H1 (cell line): ENCODE data around the gene SNX6. TPM values are rescaled to one million over a fixed set of nuclear protein-coding genes. Genes with fewer than 3 reads are reported as not detected.

Source experiments
- CTCF ChIA-PET: fragments of 300-600 bp; sonication (Branson Sonifier 250); formaldehyde crosslinking; loops from one replicate; lab custom pipeline; 2021; ENCODE audit not compliant: partially characterized antibody; lab: Charles Lee
- POLR2A ChIA-PET: fragments of 300-600 bp; sonication (Branson Sonifier 250); formaldehyde crosslinking; loops from one replicate; lab custom pipeline; 2021; ENCODE audit warnings: inconsistent platforms; ENCODE audit not compliant: partially characterized antibody; lab: Charles Lee
- DNase-seq, 2 experiments: peaks; one replicate each; pipeline versions ENCODE4 v3.0.0 to v3.0.0-alpha.2; 2010 to 2022; ENCODE audit warnings: low spot score in 2 of 2, low read depth in 1 of 2, mixed read lengths in 1 of 2
- FAIRE-seq: peaks from 2 replicates; lab custom pipeline; 2011; peaks lifted over from hg19 to GRCh38; lab: Jason Lieb, UNC
- H2AFZ ChIP-seq: 2 replicates; pipeline ENCODE4 v1.8.1; 2012; ENCODE audit warnings: low read length, inconsistent platforms
- H2AK5ac ChIP-seq: 2 replicates; pipeline ENCODE4 v1.6.1; 2013; ENCODE audit warnings: low read depth, low read length
- H2BK120ac ChIP-seq: replicated peaks from 2 replicates; pipeline ENCODE3; 2013; ENCODE audit warnings: low read depth, low read length, inconsistent platforms
- H2BK12ac ChIP-seq: 2 replicates; pipeline ENCODE4 v1.6.1; 2013; ENCODE audit warnings: low read depth, low read length
- H2BK15ac ChIP-seq: 2 replicates; pipeline ENCODE4 v1.6.1; 2013; ENCODE audit warnings: low read length
- H2BK20ac ChIP-seq: 2 replicates; pipeline ENCODE4 v1.6.1; 2013; ENCODE audit warnings: low read length
- H2BK5ac ChIP-seq: 2 replicates; pipeline ENCODE4 v1.6.1; 2013; ENCODE audit warnings: low read depth, low read length
- H3K14ac ChIP-seq: 2 replicates; pipeline ENCODE4 v1.6.1; 2013; ENCODE audit warnings: inconsistent platforms; ENCODE audit not compliant: insufficient read length
- H3K18ac ChIP-seq: 2 replicates; pipeline ENCODE4 v1.6.1; 2013; ENCODE audit warnings: low read length; ENCODE audit errors: extremely low read depth
- H3K23ac ChIP-seq: 2 replicates; pipeline ENCODE4 v1.6.1; 2013; ENCODE audit warnings: inconsistent platforms; ENCODE audit not compliant: insufficient read length
- H3K23me2 ChIP-seq: 2 replicates; pipeline ENCODE4 v1.6.1; 2013; ENCODE audit warnings: low read depth, low read length
- H3K27ac ChIP-seq: 2 replicates; pipeline ENCODE4 v1.6.1; 2011; ENCODE audit warnings: low read depth, low read length, inconsistent platforms
- H3K27me3 ChIP-seq, 4 experiments: replicated peaks in 1 of 4; 1 replicate in 1 of 4; 2 replicates in 3 of 4; pipeline versions ENCODE4 v1.6.1 to v1.8.1; 2011 to 2013; ENCODE audit warnings: low read length in 3 of 4, mild to moderate bottlenecking in 3 of 4, inconsistent platforms in 2 of 4, mixed read lengths in 2 of 4, moderate library complexity in 1 of 4; ENCODE audit not compliant: control insufficient read depth in 3 of 4, insufficient read depth in 3 of 4; ENCODE audit errors: extremely low read depth in 1 of 4
- H3K36me3 ChIP-seq, 4 experiments: 2 replicates each; pipeline versions ENCODE4 v1.6.1 to v1.8.1; 2011 to 2013; ENCODE audit warnings: mild to moderate bottlenecking in 4 of 4, low read length in 3 of 4, moderate library complexity in 2 of 4, control low read depth in 1 of 4, inconsistent platforms in 1 of 4; ENCODE audit not compliant: insufficient read depth in 4 of 4, control insufficient read depth in 2 of 4
- H3K4ac ChIP-seq: replicated peaks from 2 replicates; pipeline ENCODE3; 2013; ENCODE audit warnings: low read length, low read depth, mixed read lengths, inconsistent platforms; ENCODE audit not compliant: insufficient read length
- H3K4me1 ChIP-seq, 4 experiments: replicated peaks in 1 of 4; 1 replicate in 1 of 4; 2 replicates in 3 of 4; pipeline versions ENCODE4 v1.6.1 to v1.8.1; 2011 to 2013; ENCODE audit warnings: low read length in 3 of 4, inconsistent platforms in 2 of 4, mixed read lengths in 1 of 4; ENCODE audit not compliant: insufficient read depth in 4 of 4, control insufficient read depth in 3 of 4
- H3K4me2 ChIP-seq, 2 experiments: 2 replicates each; pipeline versions ENCODE4 v1.6.1 to v1.8.1; 2011 to 2013; ENCODE audit warnings: low read depth in 2 of 2, low read length in 2 of 2, control low read depth in 1 of 2, inconsistent platforms in 1 of 2, mild to moderate bottlenecking in 1 of 2; ENCODE audit not compliant: insufficient read depth in 1 of 2
- H3K4me3 ChIP-seq, 4 experiments: fragments of 200-600, 300-600 bp in 1 of 4; sonication (generic), shearing (Covaris generic), sonication (Bioruptor Twin) in 1 of 4; 2 replicates each; pipeline versions ENCODE4 v1.5.1 to v1.8.1; 2011 to 2016; ENCODE audit warnings: low read length in 4 of 4, low read depth in 3 of 4, control low read depth in 2 of 4, inconsistent platforms in 2 of 4, mild to moderate bottlenecking in 2 of 4, mixed read lengths in 1 of 4, moderate library complexity in 1 of 4; ENCODE audit not compliant: insufficient read depth in 2 of 4; ENCODE audit errors: extremely low read depth in 1 of 4
- H3K56ac ChIP-seq: replicated peaks from 2 replicates; pipeline ENCODE3; 2013; ENCODE audit warnings: low read depth, mild to moderate bottlenecking, mixed read lengths, low read length, inconsistent platforms; ENCODE audit not compliant: insufficient read length
- H3K79me1 ChIP-seq: 2 replicates; pipeline ENCODE4 v1.6.1; 2013; ENCODE audit warnings: low read depth, low read length, control low read depth
- H3K79me2 ChIP-seq, 2 experiments: 2 replicates each; pipeline versions ENCODE4 v1.6.1 to v1.8.1; 2012 to 2013; ENCODE audit warnings: low read length in 2 of 2, mild to moderate bottlenecking in 2 of 2, inconsistent platforms in 1 of 2; ENCODE audit not compliant: insufficient read depth in 2 of 2, control insufficient read depth in 1 of 2
- H3K9ac ChIP-seq, 4 experiments: replicated peaks in 1 of 4; 1 replicate in 1 of 4; 2 replicates in 3 of 4; pipeline versions ENCODE4 v1.6.1 to v1.8.1; 2011 to 2013; ENCODE audit warnings: low read depth in 3 of 4, low read length in 3 of 4, control low read depth in 2 of 4, mild to moderate bottlenecking in 2 of 4, moderate library complexity in 2 of 4, inconsistent platforms in 1 of 4; ENCODE audit errors: extremely low read depth in 1 of 4
- H3K9me3 ChIP-seq, 2 experiments: 2 replicates each; pipeline versions ENCODE4 v1.6.1 to v1.8.1; 2012 to 2013; ENCODE audit warnings: mild to moderate bottlenecking in 2 of 2, moderate library complexity in 2 of 2, control low read depth in 1 of 2, inconsistent platforms in 1 of 2, low read depth in 1 of 2, low read length in 1 of 2, mixed read lengths in 1 of 2; ENCODE audit not compliant: insufficient read depth in 2 of 2
- H4K20me1 ChIP-seq, 2 experiments: replicated peaks in 1 of 2; 2 replicates each; pipeline versions ENCODE3 to v1.8.1; 2011 to 2013; ENCODE audit warnings: inconsistent platforms in 2 of 2, low read length in 2 of 2, mild to moderate bottlenecking in 1 of 2; ENCODE audit not compliant: insufficient read depth in 2 of 2, control insufficient read depth in 1 of 2
- H4K5ac ChIP-seq: 2 replicates; pipeline ENCODE4 v1.6.1; 2013; ENCODE audit warnings: low read length, low read depth, mixed read lengths, inconsistent platforms; ENCODE audit not compliant: insufficient read length
- H4K8ac ChIP-seq: 2 replicates; pipeline ENCODE4 v1.8.0; 2013; ENCODE audit warnings: mild to moderate bottlenecking, moderate library complexity, low read length, inconsistent platforms; ENCODE audit not compliant: insufficient read depth; ENCODE audit errors: extremely low read depth
- H4K91ac ChIP-seq: replicated peaks from 2 replicates; pipeline ENCODE3; 2013; ENCODE audit warnings: low read length, mixed read lengths, inconsistent platforms; ENCODE audit not compliant: insufficient read length
- ASH2L ChIP-seq: fragments of 200-600, 300-600 bp; sonication (generic); IDR thresholded peaks from one replicate; pipeline ENCODE4 v1.7.1; 2017; ENCODE audit warnings: low read length
- BCL11A ChIP-seq, 2 experiments: IDR thresholded peaks; one replicate each; pipeline ENCODE4 v1.6.1; 2011; ENCODE audit warnings: low read depth in 2 of 2, low read length in 2 of 2, mild to moderate bottlenecking in 2 of 2
- KDM4A ChIP-seq: IDR thresholded peaks from one replicate; pipeline ENCODE4 v1.7.1; 2012; ENCODE audit warnings: low read depth, mild to moderate bottlenecking, moderate library complexity, low read length, inconsistent platforms; ENCODE audit not compliant: severe bottlenecking
- POU5F1 ChIP-seq: IDR thresholded peaks from 2 replicates; pipeline ENCODE4 v1.6.1; 2011; ENCODE audit warnings: low read depth, mild to moderate bottlenecking, low read length, moderate library complexity
- YY1 ChIP-seq: IDR thresholded peaks from 2 replicates; pipeline ENCODE4 v1.6.1; 2011; ENCODE audit warnings: low read depth, mild to moderate bottlenecking, low read length
- WGBS, 2 experiments: shearing (Covaris generic) in 1 of 2; methylation state at CpG; one replicate each; pipeline versions ENCODE4 v1.1.6 to v1.1.7; 2013 to 2015; ENCODE audit warnings: low lambda C conversion rate in 2 of 2, mixed read lengths in 2 of 2, inconsistent platforms in 1 of 2, low coverage in 1 of 2, missing lambda C conversion rate in 1 of 2; ENCODE audit not compliant: insufficient replicate concordance in 2 of 2, insufficient coverage in 1 of 2, insufficient read length in 1 of 2; ENCODE audit errors: extremely low coverage in 1 of 2, missing lambda C conversion rate in 1 of 2; 5-methylcytosine and 5-hydroxymethylcytosine counted together
- polyA plus RNA-seq, 7 experiments: library from polyadenylated mRNA; depleted of rRNA in 3 of 7; stranded (reverse) in 5 of 7; unstranded in 2 of 7; fragments of >200 nt in 5 of 7; fragments of 200-250 nt in 2 of 7; gene quantifications; 1 replicate in 5 of 7; 2 replicates in 1 of 7; 4 replicates in 1 of 7; pipeline versions ENCODE4 v1.2.1 to v1.2.3, GENCODE V29; 2011 to 2013; ENCODE audit warnings: missing spikeins in 2 of 7, mixed read lengths in 2 of 7
- total RNA-seq: library from RNA; stranded (reverse); fragmentation: NEBNext Ultra II Directional; extraction: Animal tissue kit (Norgen Biotek cat#: 25700); gene quantifications from 2 replicates; pipeline ENCODE4 v1.2.1, GENCODE V29; 2021

The SNX6 gene
- total and polyA plus RNA-seq, 2 of the 8 experiments (the other 6 are each of a cell fraction or from before 2014, with no cell fraction given): 53.4 to 71.1 TPM

GRCh38 chr14:34646570-34647255 is 16.8 kb upstream of the SNX6 start:
- H4K8ac ChIP-seq: no peak overlapping the region
- H3K4me1 ChIP-seq: no peaks in the 10 kb centered on the region; a peak in 1 of 7 replicates
- no peak overlapping the region for H2BK20ac ChIP-seq
- no peak for TF ChIP-seq POU5F1
- no peak for TF ChIP-seq ASH2L
- TF ChIP-seq KDM4A: no peak
- no peak for TF ChIP-seq YY1
- no peak for TF ChIP-seq BCL11A (IDR thresholded peaks at IDR 0.05; ENCODE audit: low read depth in 2 of 2, low read length in 2 of 2)
- TF ChIP-seq, all 59 proteins: peak for 0
- Histone ChIP-seq H4K91ac (no peak overlapping the region), H3K4me2 (no peak overlapping the region), H3K79me2 (no peaks in the 10 kb centered on the region), H3K4ac (no peak overlapping the region), H4K5ac (no peak overlapping the region), H3K9ac (no peak overlapping the region; a peak in 1 of 7 replicates), H2BK15ac (no peak overlapping the region), H2AK5ac (no peak overlapping the region), H3K23ac (no peak overlapping the region), H3K56ac (no peak overlapping the region), H2BK5ac (no peak overlapping the region), H3K14ac (no peak overlapping the region), H3K36me3 (no peaks in the 10 kb centered on the region), H4K20me1 (no peaks in the 10 kb centered on the region), H3K9me3 (no peaks in the 10 kb centered on the region), H2BK12ac (no peak overlapping the region), H3K18ac (no peak overlapping the region), H3K27me3 (no peaks in the 10 kb centered on the region), H2BK120ac (no peak overlapping the region), H2AFZ (0 out of 2 replicates have a peak overlapping the region, but pooled peaks have one; percentile 29), H3K27ac (no peak overlapping the region), H3K23me2 (0 out of 2 replicates have a peak, but pooled peaks cover 2% of the 10 kb centered on the region), H3K79me1 (no peaks in the 10 kb centered on the region), H3K4me3 (no peak overlapping the region)
- FAIRE-seq (no peak), DNase-seq (no peak)
- CTCF ChIA-PET: interaction anchor here (0.6 kb wide), 1 partner anchor 73 kb away, joined by 3 read pairs; no protein-coding TSS in a partner anchor
- POLR2A ChIA-PET: no interaction called here
- WGBS, 2 experiments: 87% methylated on average over 10 of the region's 10 CpGs; no CpG with 5 or more reads in 1 of the 2 experiments
